Inflammatory macrophage treated with lipopolysaccharide for 4 hours (primary cell): ENCODE data around the gene LRRC25.

Experiments
- DNase-seq: peaks from one replicate; pipeline ENCODE4 v3.0.0-alpha.2; 2020

The LRRC25 gene

DNA sequence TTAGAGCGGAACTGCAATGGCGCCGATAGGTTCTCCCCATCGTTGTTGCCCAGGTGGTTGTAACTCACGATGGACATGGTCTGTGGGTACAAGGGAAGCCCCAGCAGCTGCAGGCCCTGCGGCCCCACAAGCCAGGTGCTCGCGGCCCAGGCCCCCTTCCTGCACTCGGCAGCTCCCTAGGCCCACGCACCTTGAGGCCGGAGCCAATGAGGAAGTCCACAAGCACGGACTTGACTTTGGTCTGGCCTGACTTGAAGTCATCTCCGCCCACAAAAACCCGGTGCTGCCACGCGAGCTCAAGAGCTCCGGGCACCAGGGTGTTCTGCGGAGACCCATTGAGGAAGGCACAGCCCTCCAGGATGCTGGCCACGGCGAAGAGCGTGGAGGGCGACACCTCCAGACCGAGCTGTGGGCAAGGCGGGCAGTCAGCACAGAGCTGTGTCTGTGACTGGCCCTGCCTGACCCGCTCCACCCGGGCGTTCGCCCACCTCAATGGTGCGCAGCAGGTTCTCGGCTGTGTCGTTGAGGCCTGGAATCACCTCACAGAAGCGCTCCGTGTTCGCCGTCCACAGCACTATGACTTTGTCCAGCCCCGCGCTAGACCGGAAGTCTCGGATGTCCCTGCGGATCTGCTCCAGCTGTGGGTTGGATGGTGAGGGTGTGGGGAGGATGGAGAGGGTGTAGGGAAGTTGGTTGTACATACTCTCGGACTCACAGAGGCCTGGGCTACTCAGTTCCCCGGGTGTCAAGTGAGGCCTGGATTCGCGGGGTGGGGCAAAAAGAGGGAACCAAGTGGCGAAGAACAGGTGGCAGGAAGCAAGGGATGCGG lies 38.6 kb upstream of the LRRC25 start:
- peak; percentile 68 for DNase-seq

DNA sequence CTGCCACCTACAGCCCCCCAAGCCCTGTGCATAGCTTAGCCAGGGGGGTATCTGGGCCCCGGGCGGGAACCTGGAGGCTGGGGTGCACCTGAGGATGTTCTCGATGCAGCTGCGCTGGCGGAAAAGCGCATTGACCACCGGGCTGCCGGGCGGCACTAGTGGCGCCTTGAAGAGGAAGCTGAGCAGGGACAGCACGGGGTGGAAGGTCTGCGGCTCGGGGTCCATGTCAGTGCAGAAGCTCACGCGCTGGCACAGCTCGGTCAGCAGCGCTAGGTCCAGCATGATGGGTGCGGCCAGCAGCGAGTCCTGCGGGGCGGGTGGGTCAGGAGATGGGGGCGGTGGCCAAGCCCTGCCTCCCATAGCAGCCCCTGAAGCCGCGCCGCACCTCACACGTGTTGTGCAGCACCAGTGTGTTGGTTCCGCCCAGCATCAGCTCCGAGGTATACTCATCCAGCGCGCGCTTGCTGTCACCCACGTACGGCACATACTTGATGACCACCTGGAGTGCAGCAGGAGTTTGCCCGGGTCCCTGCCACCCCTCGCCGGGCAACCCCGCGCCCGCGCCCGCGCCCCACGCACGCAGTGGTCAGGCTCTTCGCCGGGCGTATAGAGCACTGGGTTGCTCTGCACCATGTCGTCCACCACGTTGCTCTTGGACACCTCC lies 37.9 kb upstream of the LRRC25 start:
- DNase-seq, result no peak

DNA sequence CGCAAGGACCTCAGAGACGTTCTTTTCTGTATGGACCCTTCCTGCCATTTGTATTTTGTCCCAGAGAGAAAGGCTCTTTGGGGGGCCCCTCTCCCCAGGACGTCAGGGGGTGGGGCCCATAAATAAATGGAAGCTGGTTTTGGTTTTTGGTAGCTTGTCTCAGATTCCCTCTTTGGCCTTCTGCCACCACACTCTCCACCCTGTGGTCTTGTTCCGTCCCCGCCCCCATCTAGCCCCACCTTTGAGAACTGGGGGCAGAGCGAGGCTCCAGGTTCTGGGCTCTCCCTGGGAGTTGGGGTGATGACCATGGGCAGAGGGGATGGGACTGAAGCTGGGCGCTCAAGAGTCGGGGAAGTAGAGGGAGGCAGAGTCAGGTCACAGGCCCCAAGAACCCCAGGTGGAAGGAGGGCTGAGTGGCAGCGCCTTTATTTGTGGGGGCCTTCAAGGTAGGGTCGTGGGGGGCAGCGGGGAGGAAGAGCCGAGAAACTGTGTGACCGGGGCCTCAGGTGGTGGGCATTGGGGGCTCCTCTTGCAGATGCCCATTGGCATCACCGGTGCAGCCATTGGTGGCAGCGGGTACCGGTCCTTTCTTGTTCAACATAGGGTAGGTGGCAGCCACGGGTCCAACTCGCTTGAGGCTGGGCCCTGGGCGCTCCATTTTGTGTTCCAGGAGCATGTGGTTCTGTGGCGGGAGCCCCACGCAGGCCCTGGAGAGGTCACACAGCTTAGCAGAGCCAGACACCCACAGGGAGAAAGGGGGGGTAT lies 37.2 kb upstream of the LRRC25 start:
- DNase-seq, result no peak

DNA sequence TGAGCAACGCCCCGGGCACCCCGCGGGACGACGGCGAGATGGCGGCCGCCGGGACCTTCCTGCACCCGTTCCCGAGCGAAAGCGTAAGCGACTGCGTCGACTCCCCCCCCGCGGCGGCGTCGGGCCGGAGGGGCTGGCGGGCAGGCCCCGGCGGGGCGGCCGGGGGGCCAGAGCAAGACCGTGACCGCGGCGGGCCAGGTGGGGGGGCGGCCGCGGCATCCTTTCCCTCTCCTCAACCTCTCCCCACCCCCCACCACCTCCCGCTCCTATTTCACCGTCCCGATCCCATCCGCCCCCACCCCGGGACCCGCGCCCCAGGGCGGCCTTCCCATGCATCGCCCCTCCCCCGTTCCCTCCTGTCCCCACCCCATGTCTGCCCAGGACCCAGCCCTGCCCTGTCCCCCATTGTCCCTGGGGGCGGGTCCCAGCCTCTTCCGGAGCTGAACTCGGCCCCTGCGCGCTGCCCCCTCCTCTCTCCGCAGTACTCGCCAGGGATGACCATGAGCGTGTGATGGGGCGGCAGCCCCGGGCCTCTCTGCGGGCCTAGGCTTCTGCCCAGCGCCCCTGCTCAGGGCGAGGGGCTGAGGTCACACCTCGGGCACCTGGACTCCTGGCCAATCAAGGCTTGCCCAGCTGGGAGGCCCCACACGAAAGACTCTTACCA lies 36.4 kb upstream of the LRRC25 start:
- no peak for DNase-seq

DNA sequence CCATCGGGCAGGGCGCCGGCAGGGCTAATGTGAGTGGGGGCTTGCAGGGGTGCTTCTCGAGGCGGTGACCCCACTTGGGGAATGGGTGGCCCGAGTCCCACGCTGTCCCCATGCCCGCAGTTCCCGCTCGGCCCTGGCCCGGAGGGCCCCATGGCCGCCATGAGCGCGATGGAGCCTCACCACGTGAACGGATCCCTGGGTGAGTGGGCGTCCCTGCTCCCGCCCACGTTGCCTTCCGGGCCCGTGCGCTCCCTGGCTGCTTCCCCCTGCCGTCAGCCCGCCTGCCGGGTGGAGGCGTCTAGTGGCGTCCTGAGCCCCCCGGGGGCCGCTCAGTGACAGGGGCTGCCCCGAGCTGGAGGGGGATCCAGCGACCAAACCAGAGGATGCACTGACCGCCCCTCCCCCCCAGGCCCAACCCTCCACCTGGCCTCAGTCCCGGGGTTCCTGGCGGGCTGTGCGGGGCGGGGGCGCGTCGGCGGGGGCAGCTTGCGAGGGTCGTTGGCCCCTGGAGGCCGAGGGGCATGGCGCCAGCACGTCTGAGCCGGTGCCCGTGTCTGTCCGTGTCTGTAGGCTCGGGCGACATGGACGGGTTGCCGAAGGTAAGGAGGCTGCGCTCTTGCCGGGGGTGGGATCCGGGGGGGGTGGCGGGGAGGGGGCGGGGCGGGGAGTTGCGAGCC lies 35.7 kb upstream of the LRRC25 start:
- DNase-seq, result no peak

DNA sequence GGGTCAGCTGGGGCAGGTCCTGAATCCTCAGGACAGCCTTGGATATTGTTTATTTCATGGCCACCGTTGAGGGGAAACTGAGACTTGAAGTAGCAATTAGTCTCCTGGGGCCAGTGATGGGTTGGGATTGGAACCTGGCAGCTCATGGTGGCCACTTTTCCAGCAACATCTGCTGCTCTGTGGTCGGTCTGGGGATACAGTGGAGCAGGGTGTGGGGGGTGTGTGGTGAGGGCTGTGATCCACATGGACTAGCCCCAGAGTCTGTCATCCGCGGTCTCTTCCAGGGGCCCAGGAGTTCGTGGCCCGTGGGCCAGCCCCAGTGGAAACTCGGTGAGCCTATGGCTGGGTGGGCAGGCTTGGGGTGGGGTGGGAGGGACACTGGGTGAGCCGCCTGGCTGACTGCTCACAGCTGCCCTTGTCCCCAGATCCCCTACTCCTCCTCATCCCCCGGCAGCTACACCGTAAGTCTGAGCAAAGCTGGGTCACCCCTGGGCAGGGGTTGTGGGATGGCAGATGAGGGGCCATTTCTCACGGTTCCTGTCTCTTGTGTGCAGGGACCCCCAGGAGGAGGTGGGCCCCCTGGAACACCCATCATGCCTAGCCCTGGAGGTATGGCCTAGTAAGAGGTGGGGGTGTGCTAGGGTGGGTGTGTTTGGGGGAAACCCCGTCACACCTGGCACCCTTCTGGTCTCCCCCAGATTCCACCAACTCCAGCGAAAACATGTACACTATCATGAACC lies 35.0 kb upstream of the LRRC25 start:
- no peak for DNase-seq

DNA sequence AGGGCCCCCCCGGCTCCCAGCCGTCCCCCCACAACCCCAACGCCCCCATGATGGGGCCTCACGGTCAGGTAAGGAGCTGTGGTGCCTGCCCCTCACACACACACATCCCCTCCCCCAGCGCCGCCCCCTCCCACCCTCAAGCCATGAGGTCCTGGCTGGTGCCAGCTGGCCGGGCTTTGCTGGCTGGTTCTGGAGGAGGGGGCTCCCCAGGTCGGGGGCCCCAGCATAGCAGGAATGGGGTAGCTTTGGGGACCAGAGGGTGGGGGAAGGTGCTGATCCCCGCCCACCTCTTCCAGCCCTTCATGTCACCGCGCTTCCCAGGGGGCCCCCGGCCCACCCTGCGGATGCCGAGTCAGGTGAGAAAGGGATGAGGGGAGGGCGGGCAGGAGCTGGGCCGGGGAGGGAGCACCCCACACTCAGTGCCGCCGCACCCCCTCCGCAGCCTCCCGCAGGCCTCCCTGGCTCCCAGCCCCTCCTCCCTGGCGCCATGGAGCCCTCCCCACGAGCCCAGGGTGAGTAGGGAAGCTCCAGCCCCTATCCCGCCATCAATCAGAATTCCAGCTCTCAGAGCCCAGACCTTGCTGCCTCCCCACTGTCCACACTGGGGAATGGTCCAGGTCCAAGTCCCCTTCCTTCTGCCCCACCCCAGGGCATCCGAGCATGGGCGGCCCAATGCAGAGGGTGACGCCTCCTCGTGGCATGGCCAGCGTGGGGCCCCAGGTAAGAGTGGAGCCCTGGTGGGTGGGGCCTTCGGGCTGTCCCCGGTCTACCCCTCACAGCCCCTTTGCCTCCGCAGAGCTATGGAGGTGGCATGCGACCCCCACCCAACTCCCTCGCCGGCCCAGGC lies 34.2 kb upstream of the LRRC25 start:
- no peak for DNase-seq

DNA sequence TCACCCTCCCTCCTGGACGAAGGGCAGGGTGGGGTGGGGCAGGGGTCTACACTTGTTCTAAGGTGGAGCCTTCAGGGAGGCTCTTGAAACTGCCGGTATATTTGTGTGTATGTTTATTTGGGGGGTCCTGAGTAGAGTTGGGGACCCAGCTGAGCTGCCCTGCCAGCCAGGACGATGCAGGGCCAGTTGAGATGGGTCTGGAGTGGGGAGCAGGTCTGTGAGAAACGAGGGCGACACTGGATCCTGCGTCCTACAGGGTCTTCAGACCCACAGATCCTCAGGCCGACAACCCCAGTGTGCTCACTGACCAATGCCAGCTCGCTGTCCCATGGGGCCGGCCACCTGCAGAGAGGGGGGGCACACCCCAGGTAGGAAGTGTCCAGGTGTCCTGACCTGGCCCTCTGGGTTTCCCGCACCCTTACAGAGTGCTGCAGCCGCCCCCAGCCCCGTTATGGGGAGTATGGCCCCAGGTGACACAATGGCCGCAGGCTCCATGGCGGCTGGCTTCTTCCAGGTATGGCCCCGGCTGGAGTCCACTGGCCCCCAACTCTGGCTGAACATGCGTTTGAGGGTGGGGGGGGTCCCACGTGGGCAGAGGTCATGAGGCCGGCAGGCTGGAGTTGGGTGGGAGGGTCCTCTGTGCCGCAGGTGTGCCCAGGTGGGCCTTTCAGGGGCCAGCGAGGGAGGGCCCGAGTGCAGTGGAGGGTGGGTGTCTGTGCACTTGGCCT lies 33.2 kb upstream of the LRRC25 start:
- DNase-seq, result no peak

DNA sequence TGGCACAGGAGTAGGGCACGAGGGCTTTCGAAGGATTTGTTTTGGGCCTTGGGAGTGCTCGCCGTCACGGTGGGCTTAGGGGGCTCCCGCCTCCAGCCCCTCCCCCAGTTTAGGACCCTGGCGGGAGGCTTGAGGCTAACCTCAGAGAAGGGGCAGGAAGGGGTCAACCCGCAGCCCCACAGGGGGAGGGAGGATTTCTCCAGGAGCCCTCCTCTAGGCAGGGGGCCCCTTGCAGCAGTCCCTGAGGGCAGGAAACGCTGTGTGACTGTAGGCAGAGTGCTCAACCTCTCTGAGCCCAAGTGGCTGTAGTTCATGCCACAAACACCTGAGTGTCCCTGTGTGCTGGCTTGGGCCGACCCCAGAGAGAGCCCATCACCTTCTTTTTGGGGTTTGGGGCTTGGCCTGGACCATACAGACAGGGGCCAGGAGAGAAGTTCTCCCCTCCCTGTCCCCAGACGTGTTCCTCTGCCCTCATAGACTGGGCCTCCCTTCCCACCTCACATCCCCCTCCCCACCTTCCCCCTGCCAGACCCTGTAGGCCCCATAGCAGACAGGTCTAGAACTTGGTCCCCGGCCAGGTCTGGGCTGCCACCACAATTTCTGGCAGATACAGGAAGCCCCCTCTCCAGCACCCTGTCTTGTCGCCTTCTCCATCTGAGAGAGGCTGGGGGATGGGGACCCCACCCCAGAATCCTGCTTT lies 32.4 kb upstream of the LRRC25 start:
- DNase-seq, result no peak

DNA sequence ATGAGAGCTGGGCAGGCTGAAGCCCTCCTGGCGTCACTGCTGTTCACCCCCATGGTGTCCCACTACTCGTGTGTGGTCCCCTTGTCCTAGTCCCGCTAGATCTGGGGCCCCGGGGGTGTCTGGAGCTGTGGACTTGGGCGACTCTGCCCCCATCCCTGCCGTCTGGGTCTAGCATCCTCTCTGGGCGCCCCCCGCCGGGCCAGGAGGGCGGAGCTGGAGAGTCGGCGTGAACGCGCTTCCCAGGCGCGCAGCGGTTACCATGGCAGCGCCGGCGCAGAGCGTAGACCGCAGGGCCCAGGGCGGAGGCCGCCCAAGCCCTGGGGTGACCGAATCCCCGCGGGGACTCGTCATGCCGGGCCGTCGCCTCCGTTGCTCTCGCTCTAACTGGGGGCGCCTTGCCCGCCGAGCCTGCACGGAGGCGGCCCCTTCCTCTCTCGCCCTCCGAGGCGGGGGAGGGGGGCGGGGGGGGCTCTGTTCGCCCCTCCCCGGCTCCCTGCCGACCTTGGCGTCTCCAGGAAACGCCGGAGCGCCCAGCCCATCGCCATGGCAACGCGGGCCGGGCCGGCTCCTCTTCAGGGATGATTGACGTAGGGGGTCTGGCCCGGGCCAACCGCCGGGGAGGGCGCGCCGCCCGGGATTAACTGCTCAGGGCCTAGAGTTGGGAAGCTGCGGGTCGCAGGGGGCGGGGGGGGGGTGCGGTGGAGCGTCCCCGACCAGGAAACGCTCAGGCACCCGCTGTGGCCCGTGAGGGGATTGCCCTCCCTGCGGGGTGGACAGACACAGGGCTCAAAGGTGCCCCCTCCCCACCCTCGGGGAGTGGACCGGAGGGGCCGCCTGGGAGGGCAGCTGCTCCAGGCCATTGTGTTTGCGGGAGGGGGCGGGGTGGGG lies 31.6 kb upstream of the LRRC25 start:
- DNase-seq, result peak; percentile 72

DNA sequence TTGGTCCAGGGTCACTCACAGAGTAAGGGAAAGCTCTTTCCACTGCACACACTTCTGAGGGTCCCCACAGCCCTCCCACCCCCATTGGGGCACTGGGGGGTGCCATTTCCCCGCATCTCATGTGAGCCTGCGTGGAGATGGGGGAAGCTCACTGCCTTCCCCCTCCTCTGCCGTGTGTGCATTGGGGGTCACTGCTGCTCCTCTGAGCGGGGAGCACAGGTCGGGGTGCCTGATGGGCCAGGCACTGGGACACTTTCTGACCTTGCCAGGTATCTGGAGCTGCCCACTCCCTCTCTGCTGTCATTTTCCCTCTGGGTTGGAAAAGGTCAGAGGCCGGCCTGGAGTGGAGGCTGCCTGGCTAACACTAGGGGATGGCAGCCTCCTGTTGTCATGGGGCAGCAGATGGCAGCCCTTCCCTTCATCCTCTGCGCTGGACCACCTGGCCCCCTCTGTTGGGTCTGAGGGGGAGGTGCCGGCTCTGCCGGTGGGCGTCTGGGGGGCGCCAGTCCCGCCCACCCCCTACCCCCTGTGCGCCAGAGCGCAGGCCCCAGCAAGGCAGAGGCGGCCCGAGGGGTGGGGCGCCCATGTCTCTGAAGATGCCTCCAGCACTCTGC lies 30.9 kb upstream of the LRRC25 start:
- no peak for DNase-seq

DNA sequence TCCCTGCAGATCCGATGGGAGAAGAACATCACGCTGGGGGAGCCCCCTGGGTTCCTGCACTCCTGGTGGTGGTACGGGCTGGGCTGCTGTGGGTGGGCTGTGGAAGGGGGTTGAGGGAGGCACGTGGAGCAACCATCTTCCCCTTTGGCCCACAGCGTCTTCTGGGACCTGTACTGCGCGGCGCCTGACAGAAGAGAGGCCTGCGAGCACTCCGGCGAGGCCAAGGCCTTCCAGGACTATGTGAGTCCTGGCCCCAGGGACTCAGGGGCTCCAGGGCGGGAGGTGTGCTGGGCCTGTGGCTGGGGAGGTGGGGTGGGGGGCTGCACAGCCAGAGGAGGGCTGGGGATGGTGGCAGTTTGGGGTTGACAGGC lies 30.3 kb upstream of the LRRC25 start:
- no peak for DNase-seq

DNA sequence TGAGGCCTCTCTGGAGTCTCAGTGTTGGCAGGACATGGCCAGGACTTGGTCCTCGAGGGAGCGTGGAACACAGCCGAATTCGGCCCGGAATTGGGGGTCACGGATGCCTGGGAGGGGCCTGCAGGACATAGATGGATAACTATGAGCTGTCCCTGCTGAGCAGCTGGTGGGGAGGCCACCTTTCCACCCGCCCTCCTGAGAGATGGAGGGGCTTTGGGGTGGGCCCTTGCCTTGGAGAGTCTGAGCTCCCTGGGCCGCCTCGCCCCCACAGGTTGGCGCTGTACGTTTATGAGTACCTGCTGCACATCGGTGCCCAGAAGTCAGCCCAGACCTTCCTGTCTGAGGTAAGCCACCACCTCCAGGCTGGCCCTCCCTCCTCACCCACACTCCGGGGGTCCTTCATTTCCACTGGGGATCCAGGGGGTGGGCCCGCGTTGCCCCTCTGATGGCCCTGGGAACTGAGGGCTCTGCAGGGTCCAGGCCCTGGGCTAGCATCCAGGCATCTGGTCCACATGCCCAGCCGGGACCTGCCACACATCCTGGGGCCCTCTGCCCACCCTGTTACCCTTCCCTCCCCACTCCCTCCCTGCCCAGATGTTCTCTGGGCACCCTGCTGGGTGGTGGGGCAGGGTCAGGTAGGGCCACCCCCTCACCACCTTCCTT lies 29.8 kb upstream of the LRRC25 start:
- DNase-seq, result no peak

DNA sequence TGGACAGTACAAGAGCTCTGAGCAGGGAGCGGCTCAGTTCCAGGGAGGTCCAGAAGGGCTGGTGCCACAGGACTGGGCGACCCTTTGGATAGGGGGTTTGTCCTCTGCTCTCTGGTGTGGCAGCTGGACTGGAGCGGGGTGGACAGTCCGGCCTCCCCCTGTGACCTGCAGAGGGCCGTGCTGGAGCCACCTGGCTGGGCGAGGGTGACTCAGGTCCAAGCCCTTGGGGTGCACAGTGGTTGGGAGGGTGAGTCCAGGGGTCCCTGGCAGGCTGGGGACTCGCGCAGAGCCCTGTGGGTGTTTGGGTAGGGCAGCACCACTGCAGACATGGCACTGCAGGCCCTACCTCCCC lies 29.0 kb upstream of the LRRC25 start:
- DNase-seq, result no peak

DNA sequence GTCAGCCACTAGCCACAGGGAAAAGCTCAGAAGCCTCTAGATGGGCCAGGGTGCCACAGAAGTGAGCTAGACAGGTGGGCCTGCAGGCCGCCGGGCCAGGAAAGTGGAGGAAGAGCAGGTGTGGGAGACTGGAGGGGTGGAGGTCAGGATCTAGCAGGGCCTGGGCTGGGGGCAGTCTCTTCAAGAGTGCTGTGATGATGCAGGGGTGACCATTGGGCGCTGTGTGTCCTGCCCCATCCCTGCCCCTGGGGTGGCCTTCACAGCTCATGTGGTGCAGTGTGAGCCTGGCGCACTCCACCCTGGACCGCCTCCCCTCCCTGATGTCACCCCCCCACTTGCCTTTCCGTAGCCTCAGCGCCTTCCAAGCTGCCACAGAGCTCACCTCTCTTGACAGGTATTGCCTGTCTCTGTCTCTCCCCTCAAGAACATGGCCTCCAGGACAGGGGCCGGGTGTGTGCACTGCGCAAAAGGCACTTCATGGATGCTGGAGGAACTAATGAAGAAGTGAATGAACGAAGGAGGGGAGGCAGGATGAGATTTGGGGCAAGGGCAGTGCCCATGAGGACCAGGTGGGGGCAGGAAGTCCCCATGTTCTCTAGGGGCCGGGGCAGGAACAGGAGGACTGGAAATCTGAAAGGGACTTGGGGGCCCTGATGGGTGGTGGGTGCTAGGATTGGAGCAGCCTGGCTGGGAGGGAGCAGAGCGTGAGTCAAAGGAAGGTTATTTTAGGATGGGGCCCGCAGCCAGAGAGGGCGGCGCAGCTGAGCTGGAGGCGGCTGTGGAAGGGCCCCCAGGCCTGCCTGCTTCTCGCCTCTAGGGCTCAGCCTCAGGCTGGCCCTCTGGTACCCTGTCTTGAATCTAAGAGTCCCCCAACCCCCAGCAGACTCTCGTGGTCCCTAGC lies 28.3 kb upstream of the LRRC25 start:
- DNase-seq, result no peak

DNA sequence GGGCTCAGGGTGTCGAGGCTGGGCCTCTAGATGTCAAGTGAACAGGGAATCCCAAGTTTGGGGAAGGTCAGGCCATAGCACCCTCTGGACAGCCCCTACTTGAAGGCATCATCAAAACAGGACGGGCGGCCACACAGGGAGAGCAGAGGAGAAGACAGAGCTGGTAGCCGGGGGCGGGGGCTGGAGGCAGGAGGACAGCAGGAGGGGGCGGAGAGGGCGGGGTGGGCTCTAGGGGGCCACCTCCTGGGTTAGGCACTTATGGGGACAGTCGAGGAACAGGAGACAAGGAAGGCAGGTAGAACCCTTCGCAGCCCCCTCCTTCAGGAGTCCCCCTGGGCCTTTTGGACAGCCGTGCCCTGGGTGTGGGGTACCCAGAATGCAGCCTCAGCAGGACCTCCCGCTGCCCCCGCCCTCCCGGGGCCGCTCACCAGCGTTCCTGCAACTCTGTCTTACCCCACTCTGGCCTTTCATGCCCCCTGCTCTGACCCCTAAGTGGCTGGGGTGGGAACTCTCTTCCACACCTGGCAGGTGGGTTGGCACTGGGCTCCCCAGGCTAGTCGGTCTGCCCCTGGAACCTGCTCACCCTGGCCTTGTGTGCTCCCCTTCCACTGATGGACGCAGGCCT lies 27.6 kb upstream of the LRRC25 start:
- no peak for DNase-seq
